Lower leg skin (tissue), 3 donors: ENCODE results near the gene LDLRAD3.

ENCODE experiments used
- CTCF ChIP-seq, 3 donors: fragments of 450-650 bp; IDR thresholded peaks; one replicate each; pipeline ENCODE4 v1.5.1; 2016; ENCODE audit warnings: antibody characterized with exemption in 3 of 3, mild to moderate bottlenecking in 3 of 3, moderate library complexity in 2 of 3
- POLR2A ChIP-seq, 2 donors: fragments of 450-650 bp; IDR thresholded peaks; one replicate each; pipeline ENCODE4 v1.6.1; 2016 to 2017; ENCODE audit warnings: antibody characterized with exemption in 2 of 2, mild to moderate bottlenecking in 1 of 2, moderate library complexity in 1 of 2

GRCh38 chr11:35970445-35970844, 26.6 kb downstream of the LDLRAD3 start:
- TF ChIP-seq CTCF (IDR thresholded peaks at IDR 0.05) (no peak), POLR2A (IDR thresholded peaks at IDR 0.05) (no peak)
